CD4-positive, alpha-beta T cell treated with Interleukin-2 at 100 ng/mL for 4 hours (primary cell): Measurements from ENCODE around the gene NUBP2.

Experiments used
- DNase-seq: peaks from one replicate; pipeline ENCODE4 v3.0.0-alpha.2; 2020; ENCODE audit warnings: low spot score

NUBP2 gene

GRCh38 chr16:1810106-1810505, 27.3 kb downstream of the NUBP2 start:
- no peak for DNase-seq

DNA sequence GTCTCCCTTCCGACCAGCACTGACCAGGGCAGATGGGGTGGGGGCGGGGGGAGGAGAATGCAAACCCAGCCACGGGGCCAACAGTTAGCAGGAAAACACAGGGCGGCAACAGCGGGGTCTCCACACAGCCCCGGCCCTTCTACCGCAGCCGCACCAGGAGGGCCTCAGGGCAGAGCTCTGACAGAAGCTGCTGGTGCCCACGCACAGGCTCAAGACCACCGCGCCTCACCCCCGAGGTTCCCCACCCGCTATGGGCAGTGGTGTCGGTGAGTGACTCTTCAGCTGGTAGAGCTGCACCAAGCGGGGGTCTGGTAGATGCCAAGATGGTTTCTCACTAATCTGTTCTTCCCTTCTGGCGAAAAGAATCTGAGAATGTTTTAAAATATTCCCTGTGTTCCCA, 27.8 kb downstream of the NUBP2 start:
- no peak for DNase-seq

DNA sequence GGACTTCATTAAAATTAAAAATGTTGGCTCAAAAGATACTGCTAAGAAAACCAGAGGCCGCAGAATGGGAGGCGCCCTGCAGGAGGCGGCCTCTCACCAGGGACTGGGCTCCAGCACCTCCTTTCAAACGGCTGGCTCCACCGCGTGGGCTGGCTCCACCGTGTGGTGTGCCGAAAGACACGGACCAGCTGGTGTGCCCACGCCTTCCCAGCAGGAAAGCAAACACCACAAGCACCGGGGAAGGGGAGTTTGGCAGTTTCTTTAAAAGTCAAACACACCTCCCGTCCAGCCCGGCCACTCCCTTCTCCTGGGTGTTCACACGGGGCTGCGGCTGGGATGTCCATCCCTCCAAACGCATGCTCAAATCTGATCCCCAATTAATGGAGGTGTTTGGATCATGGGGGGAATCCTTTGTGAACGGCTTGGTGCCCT, 30.0 kb downstream of the NUBP2 start:
- DNase-seq = peak; percentile 21

DNA sequence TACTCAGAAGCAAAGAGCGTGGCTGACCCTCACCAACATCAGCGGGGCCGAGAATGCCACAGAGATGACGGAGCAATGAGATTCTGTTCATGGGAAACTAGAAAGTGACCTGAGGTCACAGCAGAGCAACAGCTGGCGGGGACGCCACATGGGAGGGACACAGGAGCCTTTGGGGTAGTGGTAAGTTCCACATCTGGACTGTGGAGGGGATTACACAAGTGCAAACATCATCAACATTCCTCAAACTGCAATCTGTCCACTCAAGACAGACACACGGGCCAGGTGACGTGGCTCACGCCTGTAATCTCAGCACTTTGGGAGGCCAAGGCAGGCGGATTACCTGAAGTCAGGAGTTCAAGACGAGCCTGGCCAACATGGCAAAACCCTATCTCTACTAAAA, 32.7 kb downstream of the NUBP2 start:
- DNase-seq = no peak

GRCh38 chr16:1816396-1817275, 33.9 kb downstream of the NUBP2 start:
- no peak for DNase-seq

GRCh38 chr16:1817276-1817589, 34.5 kb downstream of the NUBP2 start:
- no peak for DNase-seq

GRCh38 chr16:1817716-1818115, 35.0 kb downstream of the NUBP2 start:
- no peak for DNase-seq

GRCh38 chr16:1818204-1818872, 35.6 kb downstream of the NUBP2 start:
- no peak for DNase-seq

GRCh38 chr16:1818873-1819525, 36.2 kb downstream of the NUBP2 start:
- DNase-seq = no peak

GRCh38 chr16:1819611-1820010, 36.9 kb downstream of the NUBP2 start:
- DNase-seq = no peak

DNA sequence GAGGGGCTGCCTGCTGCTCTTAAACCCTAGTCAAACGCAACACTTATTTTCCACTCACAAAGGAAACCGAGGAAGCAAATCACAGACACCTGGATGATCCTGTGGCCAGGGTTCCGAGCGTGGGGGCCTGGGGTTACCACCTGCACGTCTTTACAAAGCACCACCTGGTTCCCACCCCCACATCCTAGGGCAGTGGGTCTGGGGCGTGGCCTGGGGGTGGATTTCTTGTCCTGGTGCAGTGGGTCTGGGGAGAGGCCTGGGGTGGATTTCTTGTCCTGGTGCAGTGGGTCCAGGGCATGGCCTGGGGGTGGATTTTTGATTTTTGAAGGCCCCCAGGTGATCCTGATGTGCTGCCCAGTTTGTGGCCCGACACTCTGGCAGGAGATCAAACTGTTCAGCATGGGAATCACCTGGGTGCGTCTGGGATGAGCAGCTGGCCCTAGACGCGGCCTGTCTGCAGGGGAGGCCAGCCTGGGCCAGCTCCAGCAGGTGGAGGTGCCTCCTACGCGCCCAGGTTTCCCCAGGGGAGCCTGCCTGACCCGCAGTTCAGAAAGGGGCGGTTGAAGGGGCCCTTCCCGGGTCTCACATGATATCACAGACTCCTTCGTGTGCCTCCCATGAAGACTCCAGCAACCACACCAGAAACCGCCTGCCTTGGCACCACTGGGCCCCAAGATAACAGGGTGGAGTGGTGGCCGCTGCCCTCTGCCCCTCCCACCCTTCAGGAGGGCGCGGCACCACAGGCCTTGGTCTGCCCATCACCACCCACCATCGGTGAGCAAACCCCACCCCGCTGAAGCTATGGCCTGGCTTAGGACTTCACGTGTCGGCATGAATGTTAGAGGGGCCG, 37.6 kb downstream of the NUBP2 start:
- DNase-seq = no peak

DNA sequence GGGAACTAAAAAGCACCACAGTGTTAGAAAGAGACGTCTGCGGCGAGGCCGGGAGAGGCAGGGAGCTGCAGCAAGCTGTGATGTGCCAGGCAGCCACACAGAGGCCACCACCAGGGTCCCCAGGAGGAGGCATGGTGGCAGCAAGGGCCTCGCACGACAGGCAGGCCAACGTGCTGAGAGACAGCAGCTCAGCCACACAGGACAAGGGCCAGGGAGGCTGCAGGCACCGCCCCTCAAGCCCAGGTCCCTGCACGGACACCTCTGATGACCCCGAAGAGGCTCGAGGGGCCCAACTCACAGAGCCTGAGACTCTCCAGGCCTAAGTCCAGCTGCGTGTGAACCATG, 38.2 kb downstream of the NUBP2 start:
- DNase-seq = no peak

GRCh38 chr16:1821861-1822611, 39.3 kb downstream of the NUBP2 start:
- no peak for DNase-seq

- no peak for DNase-seq
Observed at GRCh38 chr16:1822801-1823200, 40.0 kb downstream of the NUBP2 start.

DNA sequence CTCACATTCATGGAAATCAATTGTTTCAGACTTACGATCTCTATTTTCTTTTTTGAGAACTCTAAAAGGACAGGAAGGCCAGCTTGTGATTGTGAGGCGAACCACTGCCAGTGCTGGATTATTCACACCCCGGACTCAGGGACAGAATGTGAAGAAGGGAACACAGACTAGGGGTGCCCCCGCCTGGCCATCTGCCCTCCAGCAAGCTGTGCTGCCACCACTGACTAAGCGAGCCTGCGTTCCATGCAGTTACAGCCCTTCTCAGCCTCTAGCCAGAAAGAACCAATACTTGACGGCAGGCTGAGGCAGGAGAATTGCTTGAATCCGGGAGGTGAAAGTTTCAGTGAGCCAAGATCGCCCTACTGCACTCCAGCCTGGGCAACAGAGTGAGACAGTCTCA, 41.1 kb downstream of the NUBP2 start:
- no peak for DNase-seq

DNA sequence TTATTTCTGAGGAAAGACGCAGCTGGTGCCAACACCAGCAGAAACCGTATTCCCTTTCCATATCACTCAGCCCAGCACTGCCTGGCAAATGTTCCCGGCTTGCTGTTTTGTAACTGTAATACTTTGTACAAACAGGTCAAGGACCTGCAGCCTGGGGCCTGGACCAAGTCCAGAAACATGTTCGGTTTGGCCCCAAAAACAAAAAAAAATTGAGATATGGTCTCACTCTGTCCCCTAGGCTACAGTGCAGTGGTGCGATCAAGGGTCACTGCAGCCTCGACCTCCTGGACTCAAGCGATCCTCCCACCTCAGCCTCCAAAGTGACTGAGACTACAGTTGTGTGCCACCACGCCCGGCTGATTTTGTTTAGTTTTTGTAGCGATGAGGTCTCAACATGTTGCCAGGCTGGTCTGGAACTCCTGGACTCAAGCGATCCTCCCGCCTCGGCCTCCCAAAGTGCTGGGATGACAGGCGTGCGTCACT, 42.7 kb downstream of the NUBP2 start:
- DNase-seq = no peak

DNA sequence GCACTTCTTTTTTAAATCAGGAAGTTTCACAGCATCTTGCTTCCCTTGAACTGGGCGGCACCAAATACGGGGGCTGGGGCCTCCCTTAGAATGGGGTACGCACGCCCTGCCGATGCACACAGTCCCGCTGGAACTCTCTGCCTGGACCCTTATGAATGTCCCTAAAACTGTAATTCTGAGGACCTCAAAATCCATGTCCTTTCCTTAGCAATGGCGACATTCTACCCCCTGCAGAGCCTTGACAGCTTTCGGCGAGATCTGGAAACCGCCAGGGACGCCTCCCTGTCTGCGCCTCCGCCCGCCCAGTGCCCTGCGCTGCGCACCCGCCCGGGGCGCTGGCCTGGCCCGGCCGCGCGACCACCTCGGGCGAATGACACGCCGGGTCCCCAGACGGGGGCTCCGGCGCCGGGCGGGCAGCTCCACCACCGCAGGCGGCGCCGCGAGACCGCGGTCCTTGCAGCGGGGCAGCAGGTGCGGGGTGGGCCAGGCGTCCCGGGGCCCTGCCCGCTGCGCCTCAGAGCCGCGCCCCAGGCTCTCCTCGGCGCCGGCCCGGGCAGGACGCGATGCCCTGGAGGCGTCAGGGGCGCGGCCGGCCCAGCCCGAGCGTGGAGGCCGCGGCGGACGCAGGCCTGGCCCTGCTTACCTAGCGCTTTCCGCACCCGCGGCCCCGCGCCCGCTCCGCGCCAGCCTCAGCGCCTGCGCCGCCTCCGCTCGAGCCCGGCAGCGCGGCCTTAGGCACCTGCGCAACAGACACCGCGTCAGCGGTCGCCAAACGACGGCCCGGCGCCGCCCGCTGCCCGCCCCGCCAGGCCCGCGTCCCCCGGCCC, 43.3 kb downstream of the NUBP2 start:
- peak; percentile 68 for DNase-seq

- DNase-seq = peak; percentile 94
Observed at GRCh38 chr16:1826691-1827573, 44.2 kb downstream of the NUBP2 start, which contains the start of the genes FAHD1 and HAGH. Gene FAHD1 (plus strand): TSS chr16:1827206. CDS start chr16:1827239, 33 bp downstream. Gene HAGH (minus strand): TSS chr16:1826825. CDS start chr16:1826787, 38 bp downstream.
